Neuronal stem cell (in vitro differentiated cells): ENCODE data around the gene BLACAT1.

ENCODE experiments used
- DNase-seq: peaks from one replicate; pipeline ENCODE4 v3.0.0-alpha.2; 2013; ENCODE audit warnings: low spot score
- H2AFZ ChIP-seq: one replicate; pipeline ENCODE4 v1.6.1; 2013; ENCODE audit warnings: mild to moderate bottlenecking, low read length, inconsistent platforms
- H2AK5ac ChIP-seq: 2 replicates; pipeline ENCODE4 v1.6.1; 2013; ENCODE audit warnings: low read depth, mild to moderate bottlenecking, inconsistent platforms, low read length, moderate library complexity, mixed read lengths
- H2BK120ac ChIP-seq: 2 replicates; pipeline ENCODE4 v1.6.1; 2013; ENCODE audit warnings: low read depth, mild to moderate bottlenecking, inconsistent platforms, low read length, moderate library complexity, mixed read lengths
- H2BK12ac ChIP-seq: one replicate; pipeline ENCODE4 v1.6.1; 2013; ENCODE audit warnings: low read length, inconsistent platforms
- H2BK15ac ChIP-seq: 2 replicates; pipeline ENCODE4 v1.6.1; 2013; ENCODE audit warnings: mild to moderate bottlenecking, low read length, inconsistent platforms, mixed read lengths
- H2BK5ac ChIP-seq: one replicate; pipeline ENCODE4 v1.6.1; 2013; ENCODE audit warnings: inconsistent platforms, mild to moderate bottlenecking, low read length, moderate library complexity
- H3K14ac ChIP-seq: one replicate; pipeline ENCODE4 v1.6.1; 2013; ENCODE audit warnings: low read length, inconsistent platforms
- H3K18ac ChIP-seq: 2 replicates; pipeline ENCODE4 v1.6.1; 2013; ENCODE audit warnings: low read length, inconsistent platforms
- H3K23ac ChIP-seq: 2 replicates; pipeline ENCODE4 v1.6.1; 2013; ENCODE audit warnings: low read depth, mild to moderate bottlenecking, mixed read lengths, low read length, inconsistent platforms; ENCODE audit not compliant: poor library complexity
- H3K27ac ChIP-seq: replicated peaks from 3 replicates; pipeline ENCODE4 v1.5.1; 2013; ENCODE audit warnings: low read length, inconsistent platforms
- H3K27me3 ChIP-seq, 3 experiments: 2 replicates each; pipeline ENCODE4 v1.6.1; 2013; ENCODE audit warnings: low read length in 3 of 3, mild to moderate bottlenecking in 2 of 3, inconsistent platforms in 1 of 3, low read depth in 1 of 3, mixed read lengths in 1 of 3, moderate library complexity in 1 of 3; ENCODE audit not compliant: control insufficient read depth in 3 of 3, insufficient read depth in 3 of 3
- H3K36me3 ChIP-seq, 2 donors: replicated peaks in 1 of 2; 2 replicates each; pipeline ENCODE4 v1.6.1; 2013; ENCODE audit warnings: low read length in 2 of 2; ENCODE audit not compliant: control insufficient read depth in 2 of 2, insufficient read depth in 2 of 2
- H3K4ac ChIP-seq: 2 replicates; pipeline ENCODE4 v1.6.1; 2013; ENCODE audit warnings: inconsistent platforms, mild to moderate bottlenecking, low read length, moderate library complexity
- H3K4me1 ChIP-seq, 2 donors: 1 replicate in 1 of 2; 2 replicates in 1 of 2; pipeline ENCODE4 v1.6.1; 2013; ENCODE audit warnings: low read length in 2 of 2, low read depth in 1 of 2; ENCODE audit not compliant: control insufficient read depth in 2 of 2, insufficient read depth in 1 of 2
- H3K4me2 ChIP-seq: one replicate; pipeline ENCODE4 v1.6.1; 2013; ENCODE audit warnings: mild to moderate bottlenecking, low read length, inconsistent platforms; ENCODE audit not compliant: insufficient read depth, poor library complexity, severe bottlenecking
- H3K4me3 ChIP-seq, 2 donors: 2 replicates each; pipeline ENCODE4 v1.5.1; 2013; ENCODE audit warnings: low read length in 2 of 2, mild to moderate bottlenecking in 2 of 2, inconsistent platforms in 1 of 2, moderate library complexity in 1 of 2
- H3K79me1 ChIP-seq: one replicate; pipeline ENCODE4 v1.6.1; 2013; ENCODE audit warnings: low read depth, mild to moderate bottlenecking, inconsistent platforms, low read length, moderate library complexity
- H3K9ac ChIP-seq: one replicate; pipeline ENCODE4 v1.6.1; 2013; ENCODE audit warnings: mild to moderate bottlenecking, low read depth, low read length, inconsistent platforms; ENCODE audit not compliant: poor library complexity
- H3K9me3 ChIP-seq, 2 donors: replicated peaks in 1 of 2; 2 replicates each; pipeline versions ENCODE3 to v1.6.1; 2013; ENCODE audit warnings: low read length in 2 of 2, mild to moderate bottlenecking in 2 of 2, inconsistent platforms in 1 of 2, low read depth in 1 of 2, mixed read lengths in 1 of 2, moderate library complexity in 1 of 2; ENCODE audit not compliant: control insufficient read depth in 2 of 2, insufficient read depth in 1 of 2
- H4K8ac ChIP-seq: one replicate; pipeline ENCODE4 v1.6.1; 2013; ENCODE audit warnings: low read depth, mild to moderate bottlenecking, inconsistent platforms, low read length, moderate library complexity
- H4K91ac ChIP-seq: one replicate; pipeline ENCODE4 v1.6.1; 2013; ENCODE audit warnings: low read length, low read depth, mild to moderate bottlenecking, inconsistent platforms; ENCODE audit not compliant: poor library complexity
- WGBS, 2 donors: extraction: QIAGEN DNeasy Blood & Tissue Kit; methylation state at CpG; one replicate each; pipeline ENCODE4 v1.1.7; 2013; ENCODE audit warnings: missing lambda C conversion rate in 2 of 2, mixed read lengths in 1 of 2; ENCODE audit not compliant: insufficient read length in 2 of 2, insufficient replicate concordance in 1 of 2; ENCODE audit errors: extremely low coverage in 2 of 2; 5-methylcytosine and 5-hydroxymethylcytosine counted together

Gene BLACAT1

DNA sequence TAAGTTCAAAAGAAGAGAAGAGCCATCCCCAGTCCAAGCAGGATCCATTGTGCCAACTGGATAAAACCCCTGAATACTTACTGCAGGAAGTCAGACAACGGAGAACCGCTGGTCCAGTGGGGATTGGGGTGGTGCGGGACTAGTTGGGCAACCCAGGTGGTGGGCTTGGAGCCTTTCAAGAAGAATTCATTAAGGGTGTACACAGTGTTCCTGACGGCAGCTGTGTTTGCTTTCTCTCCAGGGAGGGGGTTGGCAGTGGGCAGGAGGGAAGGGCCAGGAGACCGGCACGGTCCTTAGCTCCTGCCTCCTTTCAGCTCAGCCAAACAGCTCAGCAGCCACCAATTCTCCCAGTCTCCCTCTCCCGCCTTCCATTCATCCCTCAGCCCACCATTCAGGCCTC is 41.5 kb upstream of the BLACAT1 start:
- Histone ChIP-seq H2BK5ac (no peak overlapping the region), H3K4me3 (no peak overlapping the region)
- no CpG with 5 or more reads among the region's 7 CpGs for WGBS, 2 donors

DNA sequence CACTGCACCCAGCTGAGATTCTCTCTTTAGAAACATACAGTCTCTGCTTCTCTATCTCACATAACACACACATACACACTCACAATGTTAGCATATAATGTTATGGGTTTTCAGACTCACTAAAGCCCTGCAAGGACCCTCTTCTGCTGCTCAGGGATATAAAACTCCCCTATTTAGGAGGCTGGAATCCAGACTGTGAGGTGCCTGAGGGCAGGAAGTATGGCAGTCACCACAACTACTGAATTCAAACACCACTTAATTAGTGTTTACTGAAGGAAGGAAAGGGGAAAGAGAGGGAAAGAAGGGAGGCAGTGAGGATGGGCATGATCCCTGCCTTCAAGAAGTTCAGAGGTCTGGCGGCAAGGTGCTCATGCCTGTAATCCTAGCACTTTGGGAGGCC is 40.8 kb upstream of the BLACAT1 start:
- no peaks in the 10 kb centered on the region for H3K9me3 ChIP-seq
- no peak overlapping the region for H2AFZ ChIP-seq
- H3K14ac ChIP-seq: no peak overlapping the region
- H3K27ac ChIP-seq: no peak overlapping the region
- H4K91ac ChIP-seq: no peak overlapping the region
- peaks cover 0 to 48% (median 0%) of the 10 kb centered on the region in 3 experiments for H3K27me3 ChIP-seq
- no peak overlapping the region for H4K8ac ChIP-seq
- H3K18ac ChIP-seq: no peak overlapping the region
- H2BK120ac ChIP-seq: no peak overlapping the region
- no peak overlapping the region for H3K23ac ChIP-seq
- no peak overlapping the region for H3K4ac ChIP-seq
- WGBS, 2 donors: no CpG with 5 or more reads among the region's 1 CpG
- H3K4me1 ChIP-seq: peaks cover 0 to 9% of the 10 kb centered on the region in 2 donors
- no peak overlapping the region for H2BK12ac ChIP-seq
- no peak overlapping the region for H3K9ac ChIP-seq
- no peak overlapping the region for H3K4me2 ChIP-seq
- H2AK5ac ChIP-seq: no peak overlapping the region
- no peaks in the 10 kb centered on the region for H3K79me1 ChIP-seq
- no peaks in the 10 kb centered on the region for H3K36me3 ChIP-seq
- DNase-seq: no peak
- H3K4me3 ChIP-seq: no peak overlapping the region
- H2BK15ac ChIP-seq: no peak overlapping the region
- no peak overlapping the region for H2BK5ac ChIP-seq

More for the DNA sequence above, 41.5 kb upstream of the BLACAT1 start:
- H2BK12ac ChIP-seq: no peak overlapping the region
- H3K36me3 ChIP-seq: no peaks in the 10 kb centered on the region
- no peaks in the 10 kb centered on the region for H3K9me3 ChIP-seq
- H3K27me3 ChIP-seq: peaks cover 0 to 49% (median 0%) of the 10 kb centered on the region in 3 experiments
- no peak overlapping the region for H3K9ac ChIP-seq
- H3K14ac ChIP-seq: no peak overlapping the region
- no peak overlapping the region for H2AK5ac ChIP-seq
- no peak overlapping the region for H4K91ac ChIP-seq
- H2BK15ac ChIP-seq: no peak overlapping the region
- H3K79me1 ChIP-seq: no peaks in the 10 kb centered on the region
- no peak overlapping the region for H2AFZ ChIP-seq
- no peak overlapping the region for H4K8ac ChIP-seq
- H3K4me1 ChIP-seq: peaks cover 0 to 5% of the 10 kb centered on the region in 2 donors
- no peak overlapping the region for H3K27ac ChIP-seq
- H2BK120ac ChIP-seq: no peak overlapping the region
- H3K4ac ChIP-seq: no peak overlapping the region
- no peak overlapping the region for H3K23ac ChIP-seq
- no peak overlapping the region for H3K4me2 ChIP-seq
- no peak overlapping the region for H3K18ac ChIP-seq
- no peak for DNase-seq

DNA sequence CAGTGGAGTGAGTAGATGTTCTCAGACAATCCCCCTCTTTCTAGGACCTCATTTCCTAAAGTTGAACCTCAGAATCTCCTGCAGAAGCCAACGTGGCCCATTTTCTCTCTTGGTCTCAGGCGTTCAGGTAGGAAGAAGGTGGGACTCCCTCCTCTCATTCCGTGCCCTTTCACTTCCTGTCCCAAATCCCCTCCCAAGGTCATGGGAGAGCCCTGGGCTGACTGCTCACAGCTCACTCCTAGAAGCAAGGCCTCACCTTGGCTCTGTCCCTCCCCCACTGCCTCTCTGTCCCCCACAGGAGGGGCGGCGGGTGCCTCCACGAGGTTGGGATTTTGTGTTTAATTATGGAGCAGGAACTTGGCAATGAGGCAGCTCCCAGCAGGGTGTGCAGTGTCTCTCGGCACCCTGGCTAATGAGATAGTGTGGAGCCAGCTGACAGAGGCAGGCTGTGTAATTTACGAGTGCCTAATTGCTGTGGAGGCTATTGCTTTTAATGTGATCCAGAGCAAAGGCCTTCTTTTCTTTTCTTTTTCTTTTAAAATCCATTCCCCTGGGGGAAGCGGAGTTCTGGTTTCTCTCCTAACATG is 39.5 kb upstream of the BLACAT1 start:
- Histone ChIP-seq H2BK120ac (no peak overlapping the region), H3K36me3 (no peaks in the 10 kb centered on the region), H4K91ac (no peak overlapping the region), H2AFZ (no peak overlapping the region), H3K4ac (no peak overlapping the region), H3K4me2 (no peak overlapping the region), H3K79me1 (no peaks in the 10 kb centered on the region), H4K8ac (no peak overlapping the region), H3K4me1 (peaks cover 0 to 4% of the 10 kb centered on the region in 2 donors), H3K23ac (no peak overlapping the region), H2AK5ac (no peak overlapping the region), H3K4me3 (no peak overlapping the region), H2BK5ac (no peak overlapping the region), H3K18ac (peak overlapping the region; percentile 9), H3K27me3 (peaks cover 0 to 55% (median 0%) of the 10 kb centered on the region in 3 experiments), H2BK12ac (no peak overlapping the region), H3K14ac (no peak overlapping the region), H2BK15ac (no peak overlapping the region), H3K9ac (no peak overlapping the region), H3K9me3 (no peaks in the 10 kb centered on the region), H3K27ac (no peak overlapping the region)
- DNase-seq: no peak
- WGBS, 2 donors: no CpG with 5 or more reads among the region's 9 CpGs

DNA sequence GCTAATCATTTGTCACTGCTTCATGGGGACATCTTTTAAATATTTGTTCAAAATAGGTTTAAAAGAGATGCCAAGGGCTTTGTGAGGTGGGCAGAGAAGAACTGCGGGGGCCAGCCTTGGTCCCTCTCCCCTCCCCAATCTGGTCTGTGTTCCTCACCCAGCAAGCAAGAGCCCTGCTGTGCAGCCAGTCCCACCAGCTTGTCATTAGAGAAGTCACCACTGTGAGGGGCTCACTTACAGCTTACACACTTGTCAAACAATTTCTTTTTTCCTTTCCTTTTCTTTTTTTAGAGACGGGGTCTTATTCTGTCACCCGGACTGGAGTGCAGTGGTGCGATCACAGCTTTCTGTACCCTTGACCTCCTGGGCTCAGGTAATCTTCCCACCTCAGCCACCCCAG is 38.3 kb upstream of the BLACAT1 start:
- Histone ChIP-seq H3K4me1 (peaks cover 0 to 4% of the 10 kb centered on the region in 2 donors), H2BK5ac (no peak overlapping the region), H3K18ac (no peak overlapping the region), H4K91ac (no peak overlapping the region), H3K4me3 (no peak overlapping the region), H2BK12ac (no peak overlapping the region), H2AK5ac (no peak overlapping the region), H3K4ac (no peak overlapping the region), H3K23ac (no peak overlapping the region), H3K36me3 (no peaks in the 10 kb centered on the region), H3K9ac (no peak overlapping the region), H2BK120ac (no peak overlapping the region), H4K8ac (no peak overlapping the region), H2BK15ac (no peak overlapping the region), H3K9me3 (no peaks in the 10 kb centered on the region), H3K4me2 (no peak overlapping the region), H3K27ac (no peak overlapping the region), H3K14ac (no peak overlapping the region), H3K27me3 (peaks cover 0 to 62% (median 0%) of the 10 kb centered on the region in 3 experiments), H2AFZ (no peak overlapping the region), H3K79me1 (no peaks in the 10 kb centered on the region)
- no CpG with 5 or more reads among the region's 4 CpGs for WGBS, 2 donors
- no peak for DNase-seq
